GM19193 (cell line): ENCODE measurements around the gene INCENP.

ENCODE experiments used
- POLR2A ChIP-seq: IDR thresholded peaks from 4 replicates; pipeline ENCODE4 v1.6.1; 2011; ENCODE audit not compliant: insufficient read depth, insufficient read length; ENCODE audit errors: extremely low read depth

INCENP gene

DNA sequence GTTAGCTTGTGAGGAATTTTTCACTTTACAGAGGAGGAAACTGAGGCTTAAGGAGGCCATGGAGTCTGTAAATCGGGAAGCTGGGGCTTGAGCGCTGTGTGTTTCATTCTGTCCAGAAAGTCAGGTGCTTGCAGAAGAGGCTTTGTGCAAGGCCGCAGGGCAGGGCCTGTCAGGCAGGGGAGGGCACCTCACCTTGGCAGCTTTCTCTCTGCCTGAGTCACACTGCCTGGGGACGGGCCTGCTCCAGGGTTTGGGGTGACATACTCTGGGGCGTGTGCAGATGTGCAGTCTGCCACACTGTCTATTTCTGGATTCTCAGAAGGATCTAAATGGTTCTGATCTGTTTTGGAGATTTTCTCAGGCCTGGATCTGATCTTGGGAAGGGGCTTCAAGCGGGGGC, 8.4 kb downstream of the INCENP start:
- no peak for TF ChIP-seq POLR2A

DNA sequence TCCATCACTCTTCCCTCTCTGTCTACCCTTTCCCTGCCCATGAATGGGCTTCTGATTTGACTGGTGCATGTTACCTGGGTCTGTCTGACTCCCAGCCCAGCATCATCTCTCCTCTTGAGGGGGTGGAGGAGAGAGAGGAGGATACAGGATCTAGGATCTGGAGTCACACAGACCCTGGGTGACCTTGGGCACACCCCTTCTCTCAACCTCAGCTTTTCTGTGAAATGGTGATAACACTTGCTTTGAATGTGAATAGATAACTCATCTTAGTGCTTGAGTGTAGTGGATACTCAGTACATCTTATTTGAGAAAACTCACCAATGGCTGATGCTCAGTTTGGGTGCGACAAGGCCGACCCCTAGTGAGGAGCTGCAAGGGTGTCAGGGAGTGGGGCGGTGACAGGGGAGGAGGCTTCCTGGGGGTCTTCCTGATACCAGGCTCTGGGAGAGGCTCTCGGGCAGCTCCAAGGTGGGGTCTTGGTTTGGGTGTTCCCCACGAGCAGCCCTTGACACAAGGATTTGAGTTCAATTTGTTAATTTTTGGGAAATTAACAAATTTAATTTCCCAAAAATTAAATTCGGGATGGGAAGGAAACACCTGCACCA, 9.0 kb downstream of the INCENP start:
- no peak for TF ChIP-seq POLR2A

DNA sequence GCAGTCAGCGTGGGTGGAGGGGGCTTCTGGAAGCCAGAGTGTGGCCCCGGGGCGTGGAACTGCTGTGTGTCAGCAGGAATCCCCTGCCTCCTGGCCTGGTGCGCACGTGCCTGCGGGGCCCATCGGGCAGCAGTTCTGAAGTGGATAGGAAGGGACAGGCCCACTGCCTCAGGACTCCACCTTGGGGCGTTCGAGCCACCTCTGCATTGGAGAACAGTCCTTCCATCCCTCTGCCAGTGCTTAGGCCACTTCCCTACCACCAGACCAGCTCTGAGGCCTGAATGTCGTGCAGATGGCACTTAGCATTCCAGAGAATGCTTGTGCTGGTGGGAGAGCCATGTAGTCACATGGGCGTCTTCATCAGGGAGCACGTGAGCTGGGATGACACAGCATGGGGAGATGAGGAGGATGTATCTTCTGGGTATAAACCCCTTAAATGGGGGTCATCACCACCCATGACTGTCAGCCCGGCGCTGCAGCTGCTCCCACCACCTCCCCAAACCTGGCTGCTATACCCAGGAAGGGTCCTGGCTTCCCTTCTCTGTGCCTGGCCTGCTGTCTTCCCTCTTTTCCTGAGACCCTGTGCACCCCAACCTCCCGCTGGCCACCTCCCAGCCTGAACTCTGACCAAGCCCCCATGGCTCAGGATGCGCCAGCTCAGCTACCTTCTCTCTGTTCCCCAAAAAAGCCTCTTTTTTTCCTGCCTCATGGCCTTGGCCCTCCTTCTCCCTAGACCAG, 9.7 kb downstream of the INCENP start:
- no peak for TF ChIP-seq POLR2A

DNA sequence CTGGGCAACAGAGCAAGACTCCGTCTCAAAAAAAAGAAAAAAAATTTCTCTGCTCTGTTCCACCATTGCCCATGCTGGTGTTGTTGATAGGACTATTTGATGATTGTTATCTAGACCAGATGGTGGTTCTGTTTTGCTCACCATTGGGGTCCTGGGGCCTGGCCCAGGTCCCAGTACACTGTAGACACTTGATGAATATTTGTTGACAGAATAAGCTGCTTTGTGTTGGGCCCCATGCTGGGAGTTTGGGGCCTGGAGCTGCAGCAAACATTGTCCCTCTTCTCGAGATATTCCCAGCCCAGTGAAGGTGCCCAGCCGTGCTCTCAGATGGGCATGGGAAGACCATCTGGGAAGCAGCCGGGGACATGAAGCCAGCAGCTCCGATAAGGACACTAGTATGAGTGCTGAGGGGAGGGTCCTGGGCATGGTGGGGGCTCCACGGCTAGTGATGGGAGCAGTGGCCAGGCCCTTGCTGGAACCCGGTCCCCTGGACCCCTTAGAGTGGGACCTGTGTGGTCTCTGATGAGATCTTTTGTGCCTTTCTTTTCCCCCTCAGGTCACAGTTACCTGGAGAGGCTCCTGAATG, 13.6 kb downstream of the INCENP start:
- TF ChIP-seq POLR2A: no peak

DNA sequence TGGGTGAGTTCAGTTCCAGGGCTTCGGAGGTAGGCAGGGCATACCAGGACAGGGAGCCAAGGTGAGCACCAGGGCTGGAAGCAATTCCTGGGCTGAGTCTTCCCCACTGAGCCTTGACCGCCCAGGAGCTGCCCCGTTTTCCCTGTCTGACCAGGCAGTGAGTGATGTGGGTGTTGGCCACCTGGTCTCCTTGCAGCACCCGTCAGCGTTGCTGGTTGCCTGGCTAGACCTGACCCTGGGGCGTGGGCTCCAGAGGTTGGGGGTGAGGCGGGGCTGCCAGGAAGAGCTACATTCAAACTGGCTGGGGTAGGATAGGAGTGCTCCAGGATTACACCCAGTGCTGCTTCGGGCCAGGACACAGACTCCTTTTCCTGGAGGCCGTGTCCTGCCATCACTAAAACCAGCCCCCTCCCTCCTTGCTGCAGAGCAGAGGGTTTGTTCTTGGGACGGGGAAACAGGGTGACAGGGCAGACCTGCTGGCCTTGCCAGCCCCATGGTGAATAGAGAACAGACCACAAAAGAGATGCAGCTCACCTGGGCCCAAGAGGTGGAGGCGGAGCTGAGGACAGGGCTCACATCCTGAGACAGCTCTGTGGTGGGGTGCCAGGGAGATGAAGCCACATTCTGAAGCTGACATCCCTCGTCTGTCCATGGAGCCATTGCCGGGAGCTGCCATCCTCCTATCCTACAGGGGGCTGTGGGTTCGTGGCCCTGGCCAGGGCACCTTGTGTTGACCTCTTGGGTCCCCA, 14.2 kb downstream of the INCENP start:
- no peak for TF ChIP-seq POLR2A

DNA sequence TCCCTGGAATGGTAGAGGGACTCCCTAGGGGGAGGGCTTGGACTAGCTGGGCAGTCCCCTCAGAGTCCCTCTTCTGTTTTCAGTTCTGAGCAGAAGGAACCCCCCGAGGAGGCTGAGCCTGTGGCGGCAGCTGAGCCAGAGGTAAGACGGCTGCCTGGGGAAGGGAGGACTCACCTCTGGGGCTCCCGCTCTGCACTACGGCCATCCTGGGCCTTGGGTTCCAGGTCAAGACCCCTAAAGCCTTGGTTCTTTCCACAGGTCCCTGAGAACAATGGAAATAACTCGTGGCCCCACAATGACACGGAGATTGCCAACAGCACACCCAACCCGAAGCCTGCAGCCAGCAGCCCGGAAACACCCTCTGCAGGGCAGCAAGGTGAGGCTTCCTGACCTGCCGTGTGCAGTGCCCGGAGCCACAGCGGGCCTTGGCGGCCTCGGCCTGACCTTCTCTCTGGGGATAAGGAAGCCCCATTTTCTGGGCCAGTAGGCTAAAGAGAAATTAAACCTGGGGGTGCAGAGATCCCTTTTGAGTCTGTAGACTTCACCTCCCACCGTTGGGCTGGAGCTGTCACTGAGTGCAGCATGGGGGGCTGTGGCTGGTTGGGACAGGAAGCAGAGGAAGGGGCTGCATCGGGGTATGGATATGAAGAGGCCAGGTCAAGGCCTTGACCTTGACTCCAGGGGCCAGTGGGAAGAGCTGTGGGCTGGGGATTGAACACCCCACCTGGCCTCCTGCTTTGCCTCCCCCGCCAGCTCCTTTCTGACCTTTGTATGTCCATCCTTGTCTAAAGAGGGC, 15.0 kb downstream of the INCENP start:
- TF ChIP-seq POLR2A: no peak

DNA sequence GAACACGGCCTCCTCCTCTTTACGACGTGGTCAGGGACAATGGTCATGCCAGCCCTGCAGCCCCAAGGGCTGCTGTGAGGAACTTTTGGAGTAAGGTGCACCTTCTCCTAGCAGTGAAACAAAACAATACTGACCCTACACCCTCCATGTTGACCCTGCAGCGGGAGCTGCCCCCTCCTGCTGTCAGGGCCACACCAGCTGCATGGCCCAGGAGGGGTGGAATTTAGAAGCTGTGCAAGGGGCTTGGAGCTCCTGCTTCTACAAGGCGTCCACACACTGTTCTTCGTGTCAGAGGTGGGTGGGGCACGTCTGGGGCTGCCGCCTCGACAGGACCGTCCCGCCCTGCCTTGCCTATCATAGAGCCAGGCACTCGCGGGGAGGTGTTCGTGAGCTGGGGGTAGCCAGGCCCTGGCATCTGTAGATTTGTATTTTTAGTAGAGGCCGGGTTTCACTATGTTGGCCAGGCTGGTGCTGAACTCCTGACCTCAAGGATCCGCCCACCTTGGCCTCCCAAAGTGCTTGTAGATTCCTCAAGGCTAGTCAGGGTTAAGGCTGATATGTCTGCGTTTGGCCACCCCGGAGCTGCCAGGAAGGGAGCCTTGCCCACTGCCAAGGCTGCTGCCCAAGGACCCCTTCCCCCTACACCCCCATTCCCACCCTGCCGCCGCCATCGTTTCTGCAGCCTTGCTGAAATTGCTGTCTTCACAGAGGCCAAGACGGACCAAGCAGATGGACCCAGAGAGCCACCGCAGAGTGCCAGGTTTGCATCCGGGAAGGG, 15.9 kb downstream of the INCENP start:
- no peak for TF ChIP-seq POLR2A

DNA sequence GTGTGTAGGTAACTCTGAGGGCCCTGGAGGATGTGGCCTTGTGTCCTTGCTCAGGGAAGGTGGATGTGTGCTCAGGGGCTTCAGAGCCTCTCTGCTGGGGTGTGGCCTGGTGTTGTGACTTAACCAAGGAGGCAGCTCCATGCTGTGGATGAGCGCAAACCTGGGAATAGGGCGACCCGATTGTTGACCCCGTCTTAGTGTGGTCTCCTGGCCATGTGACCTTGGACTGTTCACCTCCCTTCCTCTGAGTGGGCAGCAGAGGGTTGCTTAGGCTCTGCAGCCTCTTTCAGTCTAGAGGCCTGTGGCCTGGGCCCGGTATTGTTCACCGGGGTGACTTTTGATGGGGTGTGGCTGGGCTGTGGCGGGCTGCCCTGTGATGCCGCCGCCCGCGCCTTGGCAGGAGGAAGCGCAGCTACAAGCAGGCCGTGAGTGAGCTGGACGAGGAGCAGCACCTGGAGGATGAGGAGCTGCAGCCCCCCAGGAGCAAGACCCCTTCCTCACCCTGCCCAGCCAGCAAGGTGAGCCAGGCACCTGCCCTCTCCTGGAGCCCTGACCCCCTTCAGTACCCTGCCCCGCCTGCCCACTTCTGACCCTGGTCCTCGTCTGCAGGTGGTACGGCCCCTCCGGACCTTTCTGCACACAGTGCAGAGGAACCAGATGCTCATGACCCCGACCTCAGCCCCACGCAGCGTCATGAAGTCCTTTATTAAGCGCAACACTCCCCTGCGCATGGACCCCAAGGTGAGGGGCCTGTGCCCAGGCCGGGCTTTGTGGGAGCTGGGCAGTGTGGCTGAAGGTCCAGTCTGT, 16.7 kb downstream of the INCENP start:
- TF ChIP-seq POLR2A: no peak

DNA sequence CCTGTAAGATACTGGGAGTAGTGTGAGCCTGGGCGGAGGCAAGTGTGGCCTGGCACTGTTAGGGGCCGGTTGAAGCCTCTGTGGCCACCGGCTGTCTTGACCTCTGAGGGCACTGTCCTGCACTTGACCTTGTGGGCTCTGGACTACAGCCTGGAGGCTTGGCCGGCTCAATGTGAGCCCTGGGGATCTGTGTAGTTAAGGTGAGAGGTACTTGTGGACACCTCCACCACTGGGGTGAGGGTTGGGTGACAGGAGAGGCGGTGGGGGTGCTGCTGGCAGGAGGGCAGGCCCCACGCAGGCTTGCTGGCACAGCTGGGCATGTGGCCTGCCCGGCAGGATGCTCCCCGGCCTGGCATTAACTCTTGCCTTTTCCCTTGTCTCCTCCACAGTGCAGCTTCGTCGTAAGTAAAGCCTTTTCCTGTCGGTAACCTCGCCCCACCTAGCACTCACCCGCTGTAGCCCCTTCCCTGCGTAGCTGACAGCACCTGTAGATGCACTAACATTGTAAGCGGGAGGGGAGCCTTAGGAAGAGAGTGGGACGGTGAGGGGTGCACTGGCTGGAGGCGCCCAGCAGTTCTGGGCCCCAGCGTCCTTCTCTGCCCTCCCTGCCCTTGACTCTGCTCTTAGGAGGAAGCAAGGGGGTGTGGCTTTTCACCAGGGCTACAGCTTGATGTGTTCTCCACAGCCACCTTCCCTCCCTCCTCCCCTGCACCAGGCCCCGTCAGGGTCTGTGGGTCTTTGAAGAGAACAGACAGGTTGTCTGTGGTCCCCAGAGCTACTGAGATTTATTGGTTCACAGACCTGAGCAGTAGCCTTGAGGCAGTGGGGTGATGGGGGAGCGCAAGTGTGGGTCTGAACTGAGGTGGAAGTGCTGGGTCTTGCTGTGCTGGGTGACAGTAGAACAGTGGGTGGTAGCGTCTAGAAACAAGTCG, 17.6 kb downstream of the INCENP start:
- no peak for TF ChIP-seq POLR2A

DNA sequence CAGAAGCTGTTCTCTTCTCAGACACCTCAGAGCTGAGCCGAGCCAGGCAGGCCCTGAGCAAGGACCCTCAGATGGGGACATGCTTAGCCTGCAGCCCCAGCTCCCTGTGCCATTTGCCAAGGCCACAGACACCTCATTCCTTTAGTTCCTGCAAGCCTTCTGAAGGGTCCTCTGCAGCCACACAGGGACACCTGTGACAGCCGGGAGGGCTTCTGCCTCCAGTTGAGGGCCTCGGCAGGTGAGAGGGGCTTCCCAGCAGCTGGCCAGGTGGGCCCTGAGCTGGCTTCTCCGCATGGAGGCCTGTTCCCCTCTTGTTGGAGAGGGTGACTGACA, 18.2 kb downstream of the INCENP start:
- TF ChIP-seq POLR2A: no peak

DNA sequence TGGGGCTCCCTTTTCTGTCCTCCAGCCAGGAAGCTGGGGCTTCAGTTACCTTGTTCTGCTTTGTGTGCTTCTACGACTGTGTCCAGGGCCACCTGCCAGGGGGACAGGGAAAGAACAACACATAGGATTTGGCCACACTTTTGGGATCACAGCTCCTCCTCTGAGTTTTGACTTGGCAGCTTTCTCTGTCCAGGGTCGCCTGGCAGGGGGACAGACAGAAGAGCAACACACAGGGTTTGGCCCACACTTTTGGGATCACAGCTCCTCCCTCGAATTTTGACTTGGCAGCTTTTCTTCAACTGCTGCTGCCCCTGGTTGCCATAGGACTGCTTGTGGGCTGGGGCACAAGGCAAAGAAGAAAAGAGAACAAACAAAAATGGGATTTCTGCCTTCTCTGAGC, 19.1 kb downstream of the INCENP start:
- TF ChIP-seq POLR2A: no peak

DNA sequence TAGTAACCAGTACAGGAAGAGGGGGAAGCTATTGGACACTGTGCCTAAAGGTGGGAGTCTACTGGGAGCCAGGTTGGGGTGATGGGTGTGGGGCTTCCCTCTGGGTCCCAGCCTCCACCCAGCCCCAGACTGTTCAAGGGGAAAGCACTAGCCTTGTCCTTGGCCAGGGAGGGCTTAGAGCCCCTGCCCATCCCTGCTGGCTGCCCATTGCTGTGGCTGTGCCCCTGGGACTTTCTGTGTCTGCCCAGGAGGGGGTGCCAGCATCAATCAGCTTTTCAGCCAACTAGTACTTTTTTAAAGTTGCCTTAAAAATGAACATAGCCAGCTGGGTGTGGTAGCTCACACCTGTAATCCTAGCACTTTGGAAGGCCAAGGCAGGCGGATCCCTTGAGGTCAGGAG, 19.9 kb downstream of the INCENP start:
- no peak for TF ChIP-seq POLR2A
